GM23248 (cell line): ENCODE results near the gene PCBP3.

Experiments used
- EZH2 ChIP-seq: fragments of 200-600 bp; sonication (generic); IDR thresholded peaks from 2 replicates; pipeline ENCODE4 v1.6.1; 2018; ENCODE audit warnings: antibody characterized with exemption, mild to moderate bottlenecking; ENCODE audit not compliant: insufficient read depth, poor library complexity, severe bottlenecking
- EZH2phosphoT487 ChIP-seq: fragments of 200-600 bp; sonication (generic); IDR thresholded peaks from 2 replicates; pipeline ENCODE4 v1.6.1; 2018; ENCODE audit warnings: antibody characterized with exemption, moderate library complexity, mild to moderate bottlenecking, low read depth; ENCODE audit not compliant: insufficient read depth

DNA sequence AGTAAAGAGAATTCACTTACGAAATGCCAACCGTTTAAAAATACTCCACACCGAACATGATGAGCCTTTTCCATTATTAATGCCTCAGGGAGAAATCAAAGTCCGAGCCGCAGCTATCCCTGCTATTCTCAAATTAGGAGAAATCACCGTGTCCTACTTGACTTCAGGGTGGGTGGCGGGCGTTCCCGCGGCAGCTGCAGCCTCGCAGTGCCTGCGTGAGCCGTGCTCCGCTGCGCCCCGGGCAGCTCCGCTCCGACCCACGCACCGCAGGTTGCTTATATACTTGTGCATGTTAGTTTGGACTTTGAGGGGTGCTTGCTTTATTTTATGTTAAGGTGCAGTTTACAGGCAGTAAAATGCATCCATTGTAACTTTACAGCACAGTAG is 35.6 kb upstream of the PCBP3 start:
- no peak for TF ChIP-seq EZH2
- no peak for TF ChIP-seq EZH2phosphoT487
